Amygdala (tissue), 56 donors: ENCODE results near the gene RBM42.
"Not testable (repeated sequence)": the region's sequence is repeated elsewhere in the genome, so short reads cannot be mapped to it uniquely, and the experiment has no call there.

Experiments used
- DNase-seq, 56 donors: peaks; one replicate each; lab custom pipeline; 2025; lab: John Stamatoyannopoulos, UW

The RBM42 gene

GRCh38 chr19:35628565-35629331 lies at the start of gene RBM42:
Gene RBM42, plus strand, starts transcription at chr19:35629036. Its CDS starts 118 bp downstream, at chr19:35629154.
- peak; percentile 83 to 97 (median 93) for DNase-seq

DNA sequence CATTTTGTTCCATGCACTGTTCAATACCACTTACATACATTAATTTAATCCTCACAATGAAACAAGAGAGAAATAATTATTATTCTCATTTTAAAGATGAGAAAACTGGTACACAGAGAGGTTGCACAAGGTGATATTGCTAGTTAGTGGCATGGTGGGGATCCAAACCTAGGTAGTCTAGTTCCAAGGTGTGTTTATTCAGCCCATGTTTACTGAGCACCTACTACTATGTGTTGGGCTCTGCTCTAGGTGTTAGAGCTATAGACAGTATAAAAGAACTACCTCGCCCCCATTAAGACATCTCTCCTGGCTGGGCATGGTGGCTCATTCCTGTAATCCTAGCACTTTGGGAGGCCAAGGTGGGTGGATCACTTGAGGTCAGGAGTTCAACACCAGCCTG lies 46.1 kb upstream of the RBM42 start:
- DNase-seq: no peak

DNA sequence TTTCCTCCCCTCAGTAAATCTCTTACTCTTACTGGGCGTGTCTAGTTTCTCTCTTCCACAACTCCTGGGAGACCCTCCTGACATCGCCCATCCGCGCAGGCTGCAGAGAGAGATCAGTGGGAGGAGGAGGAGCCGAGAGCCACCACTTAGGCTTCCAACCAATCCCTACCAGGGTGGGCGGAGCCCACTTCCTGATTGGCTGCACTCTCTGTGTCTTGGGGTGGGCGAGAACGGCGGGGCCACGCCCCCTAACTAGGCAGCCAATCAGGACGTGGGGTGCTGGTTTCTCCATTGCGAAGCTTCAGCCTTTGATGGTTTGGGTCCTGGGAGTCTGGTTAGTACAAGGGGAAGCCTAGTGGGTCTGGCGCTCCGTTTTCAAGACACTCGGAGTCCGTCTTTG lies 43.0 kb upstream of the RBM42 start, which contains the start of gene PMIS2:
Gene PMIS2, plus strand, starts transcription at position 326 of the 400 bp plus-strand sequence. CDS start 87 bp downstream, outside the sequence.
- peak in 3 of 56 donors; percentile 2 to 26 (median 7) for DNase-seq

DNA sequence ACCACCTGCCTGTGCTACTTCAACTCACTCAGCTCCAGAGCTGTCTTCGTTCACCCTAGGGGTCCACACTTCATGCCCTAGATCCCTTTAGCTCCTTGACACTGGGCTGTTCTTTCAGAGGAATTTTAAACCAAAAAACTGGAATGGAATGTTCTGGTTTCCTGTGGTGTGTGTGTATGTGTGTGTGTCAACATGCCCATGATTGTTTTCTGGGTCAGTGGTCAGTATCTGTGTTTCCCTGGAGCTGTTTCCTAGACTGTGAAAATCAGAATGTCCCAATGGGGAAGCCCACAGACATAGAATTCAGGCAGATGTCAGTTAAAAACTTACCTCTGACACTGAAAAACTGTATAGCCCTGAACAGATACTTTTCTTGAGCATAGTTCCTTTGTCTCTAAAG lies 41.5 kb upstream of the RBM42 start:
- DNase-seq: no peak

GRCh38 chr19:35590875-35591274 lies 38.0 kb upstream of the RBM42 start:
- DNase-seq: no peak

GRCh38 chr19:35592226-35592625 lies 36.6 kb upstream of the RBM42 start:
- DNase-seq: peak in 1 of 56 donors; percentile 5

DNA sequence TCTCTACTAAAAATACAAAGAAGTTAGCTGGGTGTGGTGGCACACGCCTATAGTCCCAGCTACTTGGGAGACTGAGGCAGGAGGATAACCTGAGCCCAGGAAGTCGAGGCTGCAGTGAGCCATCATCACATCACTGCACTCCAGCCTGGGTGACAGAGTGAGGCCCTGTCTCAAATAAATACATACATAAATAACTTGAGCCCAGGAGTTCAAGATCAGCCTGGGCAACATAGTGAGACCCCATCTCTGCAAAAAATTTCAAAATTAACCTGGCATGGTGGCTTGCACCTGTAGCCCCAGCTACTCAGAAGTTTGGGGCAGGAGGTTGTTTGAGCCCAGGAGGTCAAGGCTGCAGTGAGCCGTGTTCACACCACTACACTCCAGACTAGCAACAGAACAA lies 33.8 kb upstream of the RBM42 start:
- not testable (repeated sequence) for DNase-seq

- DNase-seq: no peak
Measured at GRCh38 chr19:35595928-35596327, 32.9 kb upstream of the RBM42 start.

- DNase-seq: no peak
Measured at GRCh38 chr19:35596366-35596999, 32.4 kb upstream of the RBM42 start.

DNA sequence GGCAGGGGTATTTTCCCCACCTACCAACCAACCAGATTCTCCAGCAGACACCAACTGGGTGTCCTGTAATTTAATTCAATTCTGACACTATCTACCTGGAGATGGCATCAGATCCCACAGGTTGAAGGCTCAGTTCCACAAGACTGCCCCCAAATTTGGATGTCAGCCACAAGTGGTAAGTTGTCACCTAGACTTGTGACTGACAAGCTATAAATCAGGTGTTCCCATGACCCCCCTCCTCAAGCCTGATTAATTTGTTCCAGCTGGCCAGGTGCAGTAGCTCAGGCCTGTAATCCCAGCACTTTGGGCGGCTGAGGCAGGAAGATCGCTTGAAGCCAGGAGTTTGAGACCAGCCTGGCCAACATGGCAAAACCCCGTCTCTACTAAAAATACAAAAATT lies 26.9 kb upstream of the RBM42 start:
- DNase-seq: no peak

GRCh38 chr19:35604436-35604835 lies 24.4 kb upstream of the RBM42 start:
- not testable (repeated sequence) for DNase-seq

DNA sequence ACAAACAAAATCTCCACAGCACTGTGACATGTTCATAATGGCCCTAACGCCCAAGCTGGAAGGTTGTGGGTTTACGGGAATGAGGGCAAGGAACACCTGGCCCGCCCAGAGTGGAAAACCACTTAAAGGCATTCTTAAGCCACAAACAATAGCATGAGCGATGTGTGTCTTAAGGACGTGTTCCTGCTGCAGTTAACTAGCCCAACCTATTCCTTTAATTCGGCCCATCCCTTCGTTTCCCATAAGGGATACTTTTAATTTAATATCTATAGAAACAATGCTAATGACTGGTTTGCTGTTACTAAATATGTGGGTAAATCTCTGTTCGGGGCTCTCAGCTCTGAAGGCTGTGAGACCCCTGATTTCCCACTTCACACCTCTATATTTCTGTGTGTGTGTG lies 21.7 kb upstream of the RBM42 start:
- not testable (repeated sequence) for DNase-seq

DNA sequence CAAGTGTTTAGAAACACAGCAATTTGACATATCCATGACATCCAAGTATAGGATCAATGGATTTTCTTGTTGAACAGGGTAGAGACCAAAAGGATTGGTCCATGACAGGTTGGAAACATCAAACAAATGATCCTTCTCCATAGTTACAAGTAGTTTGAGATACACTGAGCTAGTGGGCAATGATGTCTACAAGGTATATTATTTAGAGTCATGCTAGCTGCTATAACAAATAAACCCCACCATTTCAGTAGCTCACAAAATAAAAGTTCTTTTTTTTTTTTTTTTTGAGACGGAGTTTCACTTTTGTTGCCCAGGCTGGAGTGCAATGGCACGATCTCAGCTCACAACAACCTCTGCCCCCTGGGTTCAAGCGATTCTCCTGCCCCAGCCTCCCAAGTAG lies 21.2 kb upstream of the RBM42 start:
- no peak for DNase-seq

- no peak for DNase-seq
Measured at GRCh38 chr19:35608251-35608650, 20.6 kb upstream of the RBM42 start.

GRCh38 chr19:35609851-35610353 lies 18.9 kb upstream of the RBM42 start:
- no peak for DNase-seq

- DNase-seq: no peak
Measured at GRCh38 chr19:35612224-35612558, 16.6 kb upstream of the RBM42 start.

- DNase-seq: peak in 55 of 56 donors; percentile 34 to 95 (median 80)
Measured at GRCh38 chr19:35612559-35613321, 16.1 kb upstream of the RBM42 start, which contains the start of gene HAUS5. Gene HAUS5, plus strand, starts transcription at chr19:35612735. Its CDS starts 60 bp downstream, at chr19:35612795.

DNA sequence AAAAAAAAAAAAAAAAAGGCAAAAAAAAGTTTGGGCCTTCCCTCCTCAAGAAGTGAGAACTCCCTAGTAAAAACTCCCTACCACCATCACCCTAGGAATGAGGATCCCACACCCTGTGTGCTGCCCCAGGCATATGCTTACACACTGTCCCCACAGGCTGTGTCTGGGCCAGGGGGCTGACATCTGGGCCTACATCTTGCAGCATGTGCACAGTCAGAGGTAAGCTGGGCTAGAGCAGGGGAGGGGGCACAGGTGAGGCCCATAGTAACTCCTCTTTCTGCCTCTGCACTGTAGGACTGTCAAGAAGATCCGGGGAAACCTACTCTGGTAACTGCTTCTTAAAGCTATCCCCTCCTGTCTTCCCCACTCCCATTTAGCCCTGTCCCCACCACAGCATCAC lies 15.3 kb upstream of the RBM42 start:
- DNase-seq: no peak

DNA sequence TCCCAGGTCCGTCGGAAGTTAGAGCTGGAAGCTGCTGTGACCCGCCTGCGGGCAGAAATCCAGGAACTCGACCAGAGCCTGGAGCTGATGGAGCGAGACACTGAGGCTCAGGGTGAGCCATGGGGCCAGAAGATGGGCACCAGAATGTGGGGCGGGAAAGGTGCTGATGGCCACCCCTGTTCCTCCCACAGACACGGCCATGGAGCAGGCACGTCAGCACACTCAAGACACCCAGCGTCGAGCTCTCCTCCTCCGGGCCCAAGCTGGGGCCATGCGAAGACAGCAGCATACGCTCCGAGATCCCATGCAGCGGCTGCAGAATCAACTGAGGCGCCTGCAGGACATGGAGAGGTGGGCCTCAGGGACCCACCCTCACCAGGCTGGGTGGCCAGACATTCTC lies 13.8 kb upstream of the RBM42 start:
- DNase-seq: no peak

DNA sequence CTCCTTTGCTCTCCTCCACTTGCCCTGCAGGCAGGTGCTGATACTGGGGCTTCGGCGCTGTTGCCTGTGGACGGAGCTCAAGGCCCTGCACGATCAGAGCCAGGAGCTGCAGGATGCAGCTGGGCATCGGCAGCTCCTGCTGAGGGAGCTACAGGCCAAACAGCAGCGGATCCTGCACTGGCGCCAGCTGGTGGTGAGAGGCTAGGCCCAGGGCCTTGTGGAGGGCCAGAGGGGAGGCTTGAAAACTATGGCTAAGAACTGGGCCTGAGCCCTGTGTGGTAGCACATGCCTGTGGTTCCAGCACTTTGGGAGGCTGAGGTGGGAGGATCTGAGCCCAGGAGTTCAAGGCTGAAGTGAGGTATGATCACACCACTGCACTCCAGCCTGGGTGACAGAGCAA lies 10.0 kb upstream of the RBM42 start:
- no peak for DNase-seq

GRCh38 chr19:35619290-35619923 lies 9.4 kb upstream of the RBM42 start:
- no peak for DNase-seq
